ENCODE measurements around the gene EEA1.

- TF ChIP-seq CTCF (IDR thresholded peaks at IDR 0.05) (no peak), POLR2A (IDR thresholded peaks at IDR 0.05) (no peak)
Measured at GRCh38 chr12:92900941-92901340, 28.2 kb downstream of the EEA1 start.

All from right lobe of liver (tissue), 4 donors.